Duodenal mucosa (tissue), 2 donors: ENCODE results near the gene A2M.

Experiments used
- H3K27ac ChIP-seq: one replicate; pipeline ENCODE4 v1.7.0; 2013; ENCODE audit warnings: low read depth, low read length
- H3K27me3 ChIP-seq, 2 donors: one replicate each; pipeline ENCODE4 v1.7.0; 2013; ENCODE audit warnings: low read length in 2 of 2, control low read depth in 1 of 2; ENCODE audit not compliant: insufficient read depth in 2 of 2, control insufficient read depth in 1 of 2
- H3K36me3 ChIP-seq, 2 donors: one replicate each; pipeline ENCODE4 v1.7.0; 2013; ENCODE audit warnings: low read length in 2 of 2, control low read depth in 1 of 2; ENCODE audit not compliant: insufficient read depth in 2 of 2, control insufficient read depth in 1 of 2
- H3K4me1 ChIP-seq, 2 donors: one replicate each; pipeline ENCODE4 v1.7.0; 2013; ENCODE audit warnings: low read length in 2 of 2, control low read depth in 1 of 2; ENCODE audit not compliant: insufficient read depth in 2 of 2, control insufficient read depth in 1 of 2
- H3K4me3 ChIP-seq, 2 donors: one replicate each; pipeline ENCODE4 v1.7.0; 2013; ENCODE audit warnings: low read length in 2 of 2, low read depth in 1 of 2
- H3K9ac ChIP-seq, 2 donors: one replicate each; pipeline ENCODE4 v1.7.0; 2013; ENCODE audit warnings: low read length in 2 of 2, low read depth in 1 of 2
- H3K9me3 ChIP-seq, 2 donors: one replicate each; pipeline ENCODE4 v1.7.0; 2013; ENCODE audit warnings: low read length in 2 of 2, control low read depth in 1 of 2; ENCODE audit not compliant: control insufficient read depth in 1 of 2

The A2M gene

DNA sequence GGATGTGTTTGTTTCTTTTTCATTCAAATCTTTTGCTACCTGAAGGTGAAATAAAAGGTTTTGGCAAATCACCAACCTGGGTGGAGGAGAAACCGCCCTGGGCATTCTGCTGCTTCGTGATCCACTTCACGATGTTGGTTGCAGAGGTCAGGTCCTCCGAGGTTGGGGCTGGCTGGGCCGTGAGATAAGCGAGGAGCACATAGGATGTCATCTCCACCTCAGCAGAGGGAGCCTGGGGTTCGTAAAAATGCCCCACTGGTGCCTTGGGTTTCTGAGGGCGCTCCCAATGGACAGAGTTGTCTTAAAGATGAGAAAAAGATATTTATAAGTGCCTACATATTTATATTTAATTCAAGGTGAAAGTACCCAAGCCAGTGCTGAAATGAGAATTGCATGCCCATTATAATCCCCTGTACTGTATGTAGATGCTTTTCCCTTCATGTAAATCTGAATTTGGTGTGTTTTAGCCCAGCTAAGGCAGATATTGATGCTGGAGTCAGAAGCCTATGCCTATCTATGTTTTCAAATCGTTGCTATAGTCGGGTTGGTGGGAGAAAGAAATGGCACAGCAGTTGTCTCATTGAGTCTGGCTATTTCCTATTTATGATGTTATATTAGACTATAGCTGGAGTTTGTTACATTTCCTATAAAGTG, 41.1 kb downstream of the A2M start:
- Histone ChIP-seq H3K27me3 (no peaks in the 10 kb centered on the region), H3K9ac (no peak overlapping the region), H3K36me3 (peaks cover 13 to 33% of the 10 kb centered on the region in 2 donors), H3K4me3 (no peak overlapping the region), H3K9me3 (no peaks in the 10 kb centered on the region), H3K27ac (no peak overlapping the region), H3K4me1 (no peaks in the 10 kb centered on the region)

DNA sequence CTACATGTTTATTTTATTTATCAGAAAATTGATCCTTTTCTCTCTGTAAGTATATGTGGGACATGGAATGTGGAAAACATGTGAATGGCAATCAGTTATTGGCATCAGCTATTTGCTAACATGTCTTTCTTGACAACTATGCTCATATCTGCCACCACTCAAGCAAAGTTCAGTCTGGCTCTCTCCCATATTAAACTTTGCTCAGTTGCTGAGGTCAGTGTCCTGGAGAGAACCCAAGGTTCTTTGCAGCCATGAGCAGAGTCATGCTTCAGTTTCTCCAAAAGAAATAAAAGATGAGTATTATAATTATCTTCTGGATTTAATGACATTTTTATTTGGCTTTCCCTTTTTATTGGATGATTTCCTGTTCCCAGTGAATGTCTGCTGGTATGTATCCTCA, 42.6 kb downstream of the A2M start:
- Histone ChIP-seq H3K27ac (no peak overlapping the region), H3K9me3 (no peaks in the 10 kb centered on the region), H3K4me1 (no peaks in the 10 kb centered on the region), H3K4me3 (no peak overlapping the region), H3K9ac (no peak overlapping the region), H3K27me3 (no peaks in the 10 kb centered on the region), H3K36me3 (peaks cover 10 to 26% of the 10 kb centered on the region in 2 donors)

DNA sequence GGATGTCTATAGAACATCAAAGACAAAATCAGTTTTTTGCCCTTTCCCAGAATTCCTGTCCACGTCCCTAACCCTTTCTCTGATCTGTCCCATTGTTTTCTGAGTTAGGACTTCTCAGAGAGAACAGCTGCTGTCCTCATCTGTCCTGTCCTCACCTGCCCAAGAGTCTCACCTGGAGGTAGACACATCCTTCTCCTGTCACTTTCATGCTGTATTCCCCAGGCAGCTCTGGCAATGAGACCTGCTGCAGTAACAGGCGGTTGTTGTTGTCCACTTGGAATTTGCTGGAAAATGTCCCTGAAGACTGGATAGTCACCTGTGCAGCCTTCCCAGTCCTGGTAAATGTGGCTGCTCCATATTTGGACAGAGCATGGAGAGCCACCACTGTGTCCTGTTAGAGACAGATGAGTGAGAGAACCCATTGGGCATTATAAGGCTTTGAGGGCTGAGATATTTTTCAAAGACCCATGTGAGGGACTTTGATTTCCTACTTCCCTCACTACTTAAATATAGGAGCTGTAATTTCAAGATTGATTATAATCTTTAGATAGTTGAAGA, 43.2 kb downstream of the A2M start:
- Histone ChIP-seq H3K36me3 (peaks cover 10 to 21% of the 10 kb centered on the region in 2 donors), H3K27me3 (no peaks in the 10 kb centered on the region), H3K9ac (no peak overlapping the region), H3K4me1 (no peaks in the 10 kb centered on the region), H3K27ac (no peak overlapping the region), H3K4me3 (no peak overlapping the region), H3K9me3 (no peaks in the 10 kb centered on the region)

DNA sequence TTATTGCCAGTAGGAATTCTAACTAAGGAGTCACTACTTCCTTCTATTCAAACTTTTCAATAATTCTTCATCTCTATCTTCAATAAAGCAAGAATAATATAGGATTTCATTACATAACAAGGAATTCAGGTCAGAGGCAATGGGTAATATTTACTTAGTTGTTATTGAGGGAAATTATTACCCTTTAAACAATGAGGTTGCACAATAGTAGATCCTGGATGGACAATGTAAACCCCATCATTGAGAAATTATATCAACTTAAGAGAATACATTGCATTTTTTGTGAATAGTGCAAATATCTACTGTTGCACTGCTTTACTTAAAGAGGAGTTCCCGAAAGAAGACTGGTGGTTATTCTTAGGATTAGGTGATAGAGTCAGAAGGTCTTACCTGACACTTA, 43.8 kb downstream of the A2M start:
- no peak overlapping the region for H3K27ac ChIP-seq
- no peaks in the 10 kb centered on the region for H3K9me3 ChIP-seq
- peaks cover 10 to 21% of the 10 kb centered on the region in 2 donors for H3K36me3 ChIP-seq
- no peaks in the 10 kb centered on the region for H3K27me3 ChIP-seq
- no peaks in the 10 kb centered on the region for H3K4me1 ChIP-seq
- no peak overlapping the region for H3K9ac ChIP-seq
- no peak overlapping the region for H3K4me3 ChIP-seq

DNA sequence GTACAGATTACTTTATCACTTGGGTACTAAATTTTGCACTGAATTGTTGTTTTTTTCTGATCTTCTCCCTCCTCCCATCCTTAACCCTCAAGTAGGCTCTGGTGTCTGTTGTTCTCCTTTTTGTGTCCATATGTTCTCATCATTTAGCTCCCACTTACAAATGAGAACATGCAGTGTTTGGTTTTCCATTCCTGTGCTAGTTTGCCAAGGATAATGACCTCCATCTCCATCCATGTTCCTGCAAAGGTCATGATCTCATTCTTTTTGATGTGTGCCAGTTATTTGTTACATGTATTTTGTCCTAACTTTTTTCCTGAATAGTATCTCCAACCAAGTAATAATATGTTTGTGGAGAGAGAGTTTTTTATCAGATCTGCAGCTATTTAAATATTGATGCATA, 44.2 kb downstream of the A2M start:
- peaks cover 10 to 21% of the 10 kb centered on the region in 2 donors for H3K36me3 ChIP-seq
- H3K4me3 ChIP-seq, result no peak overlapping the region

DNA sequence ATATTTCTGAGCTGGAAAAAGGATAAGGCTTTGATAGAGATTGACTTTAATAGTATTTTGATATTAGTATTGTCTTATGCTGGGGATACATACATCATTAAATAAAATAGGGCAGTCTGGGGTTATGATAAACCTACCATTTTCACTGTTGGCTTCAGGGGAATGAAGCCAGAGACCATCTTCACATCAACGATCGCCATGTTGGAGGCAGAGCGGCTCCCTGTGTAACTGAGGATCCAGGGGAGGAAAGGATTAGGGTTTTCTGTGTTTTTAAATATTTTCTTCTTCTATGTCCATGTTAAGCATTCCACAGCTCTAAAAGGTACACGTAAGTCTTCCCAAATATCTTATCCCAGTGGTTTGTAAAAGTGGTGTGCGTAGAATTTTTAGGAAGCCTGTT, 45.4 kb downstream of the A2M start:
- Histone ChIP-seq H3K4me3 (no peak overlapping the region), H3K9ac (no peak overlapping the region), H3K9me3 (no peaks in the 10 kb centered on the region), H3K4me1 (peaks cover 0 to 3% of the 10 kb centered on the region in 2 donors), H3K27me3 (no peaks in the 10 kb centered on the region), H3K36me3 (peaks cover 10 to 21% of the 10 kb centered on the region in 2 donors), H3K27ac (no peak overlapping the region)

More for the DNA sequence above, 44.2 kb downstream of the A2M start:
- H3K4me1 ChIP-seq, result no peaks in the 10 kb centered on the region
- no peaks in the 10 kb centered on the region for H3K9me3 ChIP-seq
- H3K27me3 ChIP-seq, result no peaks in the 10 kb centered on the region
- H3K27ac ChIP-seq, result no peak overlapping the region
- H3K9ac ChIP-seq, result no peak overlapping the region

DNA sequence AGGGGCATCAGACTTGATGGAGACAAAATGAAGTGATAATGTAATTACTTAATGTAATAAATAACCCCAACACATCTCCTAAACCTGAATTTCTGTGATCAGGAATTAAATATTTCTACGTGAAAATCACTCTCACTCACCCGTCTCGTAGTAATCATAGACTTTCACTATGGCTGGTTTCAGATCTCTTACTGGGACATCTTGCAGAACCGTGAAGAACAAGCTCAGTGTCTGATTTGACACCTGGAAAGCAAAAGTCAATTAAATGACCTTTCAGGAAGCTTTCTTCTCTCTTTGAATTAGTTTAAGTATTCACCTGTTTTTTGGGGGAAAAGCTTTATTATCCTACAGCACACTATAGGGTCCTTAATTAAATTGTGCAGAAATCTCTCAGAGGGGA, 47.1 kb downstream of the A2M start:
- H3K9ac ChIP-seq, result no peak overlapping the region
- H3K4me3 ChIP-seq, result no peak overlapping the region
- H3K27ac ChIP-seq, result no peak overlapping the region
- H3K36me3 ChIP-seq, result peaks cover 10 to 12% of the 10 kb centered on the region in 2 donors
- H3K4me1 ChIP-seq, result peaks cover 4 to 10% of the 10 kb centered on the region in 2 donors
- no peaks in the 10 kb centered on the region for H3K27me3 ChIP-seq
- H3K9me3 ChIP-seq, result no peaks in the 10 kb centered on the region

DNA sequence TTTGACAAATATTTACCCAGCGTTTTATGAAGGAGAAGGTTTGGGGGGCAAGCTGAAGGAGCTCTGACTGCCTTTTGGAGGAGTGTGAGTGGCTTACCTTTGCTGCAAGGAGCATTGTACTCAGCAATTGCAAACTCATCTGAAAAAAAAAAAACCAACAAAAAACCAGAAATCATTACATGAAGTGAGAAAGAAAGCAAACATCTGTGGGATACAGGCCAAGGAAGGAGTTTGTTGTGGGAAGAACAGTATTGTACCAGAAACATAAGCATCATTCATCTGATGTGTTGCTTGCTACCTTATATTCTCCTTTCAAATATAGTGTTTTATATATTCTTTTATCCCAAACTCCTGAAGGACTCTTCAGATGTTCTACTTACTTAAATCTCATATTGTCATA, 47.6 kb downstream of the A2M start:
- Histone ChIP-seq H3K4me1 (peaks cover 4 to 12% of the 10 kb centered on the region in 2 donors), H3K27me3 (no peaks in the 10 kb centered on the region), H3K27ac (no peak overlapping the region), H3K4me3 (no peak overlapping the region), H3K9ac (no peak overlapping the region), H3K36me3 (peaks cover 10% of the 10 kb centered on the region in 2 donors), H3K9me3 (no peaks in the 10 kb centered on the region)

DNA sequence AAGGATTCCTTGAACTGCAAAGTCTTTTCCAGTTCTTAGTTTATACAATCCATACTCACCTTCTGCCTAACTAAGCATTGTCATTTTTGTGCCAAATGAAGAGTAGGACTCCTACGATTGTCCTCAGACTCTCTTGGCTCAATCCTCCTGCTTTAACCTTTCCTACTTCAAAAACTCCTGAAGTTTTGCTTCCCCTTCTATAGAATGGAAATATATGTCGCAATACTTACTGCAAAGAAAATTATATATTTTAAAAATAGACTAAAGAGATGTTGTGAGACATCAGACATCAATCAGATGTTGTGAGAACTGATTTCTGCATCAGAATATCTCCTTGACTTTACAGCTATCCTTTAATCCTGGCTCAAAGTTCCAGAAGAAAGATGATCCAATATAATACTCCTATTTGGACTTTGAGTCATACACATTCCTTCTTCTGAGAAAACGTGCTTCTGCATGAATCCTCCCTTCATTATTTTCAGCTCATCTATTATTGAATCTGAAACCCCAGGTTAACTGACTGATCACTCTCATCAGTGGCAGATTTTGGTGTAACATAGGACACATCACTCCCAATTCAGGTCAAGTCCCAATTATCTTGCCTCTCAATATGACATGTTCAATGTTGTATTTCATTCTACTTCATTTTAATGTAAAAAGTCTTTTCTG, 48.8 kb downstream of the A2M start:
- H3K27me3 ChIP-seq, result no peaks in the 10 kb centered on the region
- H3K4me1 ChIP-seq, result peaks cover 4 to 12% of the 10 kb centered on the region in 2 donors
- H3K4me3 ChIP-seq, result no peak overlapping the region
- no peak overlapping the region for H3K9ac ChIP-seq
- H3K36me3 ChIP-seq, result peaks cover under 1 to 3% of the 10 kb centered on the region in 2 donors
- no peak overlapping the region for H3K27ac ChIP-seq
- H3K9me3 ChIP-seq, result no peaks in the 10 kb centered on the region

DNA sequence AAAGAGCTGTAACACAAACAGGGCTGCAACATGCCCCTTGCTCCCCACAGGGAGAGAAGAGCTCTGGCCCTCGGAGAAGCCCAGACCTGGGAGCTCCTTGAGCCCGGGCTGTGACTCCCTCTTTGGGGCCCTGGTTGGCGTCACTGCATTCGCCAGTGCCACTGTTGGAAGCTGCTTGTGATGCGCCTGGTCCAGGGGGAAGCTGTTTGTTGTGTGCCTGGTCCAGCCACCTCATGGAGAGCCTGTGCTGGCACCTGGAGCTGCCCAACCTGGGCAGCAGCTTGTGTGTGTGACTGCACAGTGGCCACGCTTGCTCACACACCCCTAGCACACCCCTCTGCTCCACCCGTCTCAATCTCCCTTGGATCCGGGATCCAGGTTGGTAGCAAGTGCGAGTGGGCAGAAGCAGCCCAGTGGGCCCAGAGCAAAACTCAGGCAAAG, 49.5 kb downstream of the A2M start:
- H3K27ac ChIP-seq, result no peak overlapping the region
- H3K4me3 ChIP-seq, result no peak overlapping the region
- H3K4me1 ChIP-seq, result peaks cover 4 to 12% of the 10 kb centered on the region in 2 donors
- no peaks in the 10 kb centered on the region for H3K27me3 ChIP-seq
- H3K9ac ChIP-seq, result no peak overlapping the region
- H3K9me3 ChIP-seq, result no peaks in the 10 kb centered on the region
- no peaks in the 10 kb centered on the region for H3K36me3 ChIP-seq
